ENCODE results near the gene GFY.

GFY gene

GRCh38 chr19:49407482-49408015, 17.6 kb upstream of the GFY start:
- in situ Hi-C loops (cut with MboI; ENCODE audit: low sequenced_read_pairs) = no loop called here

- in situ Hi-C loops (cut with MboI; ENCODE audit: low sequenced_read_pairs) = no loop called here
Measured at GRCh38 chr19:49408816-49409440, 16.3 kb upstream of the GFY start.

GRCh38 chr19:49409441-49410029, 15.7 kb upstream of the GFY start:
- in situ Hi-C loops (cut with MboI; ENCODE audit: low sequenced_read_pairs) = no loop called here

- in situ Hi-C loops (cut with MboI; ENCODE audit: low sequenced_read_pairs) = no loop called here
Measured at GRCh38 chr19:49411681-49412326, 13.4 kb upstream of the GFY start.

GRCh38 chr19:49413348-49413747, 11.8 kb upstream of the GFY start:
- in situ Hi-C loops (cut with MboI; ENCODE audit: low sequenced_read_pairs) = no loop called here

GRCh38 chr19:49414256-49414655, 10.9 kb upstream of the GFY start:
- in situ Hi-C loops (cut with MboI; ENCODE audit: low sequenced_read_pairs) = no loop called here

- in situ Hi-C loops (cut with MboI; ENCODE audit: low sequenced_read_pairs) = no loop called here
Measured at GRCh38 chr19:49415102-49415809, 9.9 kb upstream of the GFY start.

GRCh38 chr19:49415810-49416200, 9.4 kb upstream of the GFY start:
- in situ Hi-C loops (cut with MboI; ENCODE audit: low sequenced_read_pairs) = no loop called here

GRCh38 chr19:49417088-49417487, 8.1 kb upstream of the GFY start:
- in situ Hi-C loops (cut with MboI; ENCODE audit: low sequenced_read_pairs) = no loop called here

GRCh38 chr19:49418511-49418910, 6.7 kb upstream of the GFY start:
- in situ Hi-C loops (cut with MboI; ENCODE audit: low sequenced_read_pairs) = no loop called here

GRCh38 chr19:49419173-49419572, 6.0 kb upstream of the GFY start:
- in situ Hi-C loops (cut with MboI; ENCODE audit: low sequenced_read_pairs) = no loop called here

- in situ Hi-C loops (cut with MboI; ENCODE audit: low sequenced_read_pairs) = no loop called here
Measured at GRCh38 chr19:49420227-49420626, 5.0 kb upstream of the GFY start.

- in situ Hi-C loops (cut with MboI; ENCODE audit: low sequenced_read_pairs) = no loop called here
Measured at GRCh38 chr19:49421039-49421877, 3.9 kb upstream of the GFY start.

GRCh38 chr19:49421878-49422202, 3.3 kb upstream of the GFY start:
- in situ Hi-C loops (cut with MboI; ENCODE audit: low sequenced_read_pairs) = no loop called here

- in situ Hi-C loops (cut with MboI; ENCODE audit: low sequenced_read_pairs) = no loop called here
Measured at GRCh38 chr19:49422407-49423070, 2.6 kb upstream of the GFY start.

GRCh38 chr19:49423071-49423984, 1.9 kb upstream of the GFY start, which contains the start of gene PTH2:
PTH2 (minus strand) TSS chr19:49423441; CDS start chr19:49423339, 102 bp downstream.
- in situ Hi-C loops (cut with MboI; ENCODE audit: low sequenced_read_pairs) = no loop called here

GRCh38 chr19:49423985-49424303, 1.2 kb upstream of the GFY start:
- in situ Hi-C loops (cut with MboI; ENCODE audit: low sequenced_read_pairs) = no loop called here

- in situ Hi-C loops (cut with MboI; ENCODE audit: low sequenced_read_pairs) = no loop called here
Measured at GRCh38 chr19:49425922-49426592, 869 bp downstream of the GFY start.

GRCh38 chr19:49427339-49427738, 2.2 kb downstream of the GFY start:
- in situ Hi-C loops (cut with MboI; ENCODE audit: low sequenced_read_pairs) = no loop called here
